ENCODE data around the gene TSPYL6.
"Not testable (repeated sequence)": the region's sequence is repeated elsewhere in the genome, so short reads cannot be mapped to it uniquely, and the experiment has no call there.

The TSPYL6 gene

DNA sequence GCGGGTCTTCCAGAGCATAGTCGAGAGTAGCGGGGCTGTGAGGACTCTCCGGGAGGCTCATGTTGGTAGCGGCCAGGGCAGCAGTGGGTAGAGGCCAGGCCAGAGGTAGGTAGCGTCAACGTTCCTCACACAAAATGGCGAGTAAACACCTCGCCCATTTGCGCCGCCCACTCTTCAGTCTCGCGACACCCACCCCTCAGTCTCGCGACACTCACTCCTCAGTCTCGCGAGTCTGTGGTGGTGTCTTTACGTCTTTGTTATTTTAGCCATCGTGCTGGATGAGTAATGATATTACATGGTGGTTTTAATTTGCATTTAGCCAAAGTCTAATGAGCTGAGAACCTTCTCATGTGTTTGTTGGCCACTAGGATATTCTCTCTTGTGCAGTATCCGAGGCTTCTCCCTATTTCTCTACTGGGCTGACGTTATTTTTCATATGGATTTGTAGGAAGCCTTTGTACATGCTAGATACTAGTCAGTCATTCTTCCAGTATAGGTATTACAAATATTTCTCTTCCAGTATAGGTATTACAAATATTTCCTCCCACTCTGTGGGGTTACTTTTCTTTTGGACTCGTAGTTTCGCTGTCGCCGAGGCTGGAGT is at the start of gene TSPYL6:
Gene TSPYL6, minus strand, starts transcription at position 139 of the 604 bp plus-strand sequence. Its CDS starts 78 bp downstream, at position 61.
- no peak for DNase-seq

- DNase-seq: no peak
Measured at GRCh38 chr2:54303631-54304030, 47.6 kb upstream of the TSPYL6 start.

GRCh38 chr2:54298514-54298913 is 42.5 kb upstream of the TSPYL6 start:
- DNase-seq: no peak

- DNase-seq: no peak
Measured at GRCh38 chr2:54295911-54296310, 39.9 kb upstream of the TSPYL6 start.

GRCh38 chr2:54294665-54295064 is 38.6 kb upstream of the TSPYL6 start:
- DNase-seq: not testable (repeated sequence)

- no peak for DNase-seq
Measured at GRCh38 chr2:54290356-54291025, 34.5 kb upstream of the TSPYL6 start.

- no peak for DNase-seq
Measured at GRCh38 chr2:54289917-54290316, 33.9 kb upstream of the TSPYL6 start.

DNA sequence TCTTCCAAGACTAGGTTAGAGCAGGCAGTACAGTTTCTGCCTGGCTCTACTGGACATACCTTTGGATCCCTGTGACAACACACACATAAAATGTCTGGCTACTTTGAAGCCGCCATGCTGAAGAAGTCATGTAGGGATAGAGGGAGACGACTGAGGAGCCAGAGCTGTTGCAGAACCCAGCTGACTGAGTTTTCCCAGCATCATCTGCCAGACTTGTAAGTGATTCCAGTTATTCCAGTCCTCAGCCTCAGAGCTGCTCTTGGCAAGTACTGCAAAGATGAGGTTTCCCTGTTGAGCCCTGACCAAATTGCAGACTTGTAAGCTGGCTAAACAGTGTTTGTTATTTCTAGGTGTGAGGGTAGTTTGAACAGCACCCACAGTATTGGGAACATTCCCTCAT is 31.5 kb upstream of the TSPYL6 start:
- no peak for DNase-seq

GRCh38 chr2:54285451-54285850 is 29.4 kb upstream of the TSPYL6 start:
- DNase-seq: no peak

- DNase-seq: no peak
Measured at GRCh38 chr2:54284826-54285225, 28.8 kb upstream of the TSPYL6 start.

DNA sequence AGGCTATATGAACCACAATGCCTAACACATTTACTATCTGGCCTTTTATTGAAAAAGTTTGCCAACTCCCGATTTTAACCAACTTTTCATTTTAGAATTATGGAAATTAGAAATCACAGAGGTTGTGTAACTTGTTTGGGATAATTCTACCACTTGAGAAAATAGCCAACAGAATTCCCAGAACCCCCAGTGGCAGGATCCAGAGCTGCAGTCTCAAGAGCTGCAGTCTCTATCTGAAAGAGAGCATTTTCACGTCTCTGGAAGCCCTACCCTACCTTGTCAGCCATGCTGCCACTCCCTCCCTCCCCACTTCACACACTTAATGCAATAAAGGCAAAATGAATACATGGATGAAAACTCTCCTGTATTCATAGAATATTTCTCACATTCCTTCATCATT is 23.4 kb upstream of the TSPYL6 start:
- no peak for DNase-seq

DNA sequence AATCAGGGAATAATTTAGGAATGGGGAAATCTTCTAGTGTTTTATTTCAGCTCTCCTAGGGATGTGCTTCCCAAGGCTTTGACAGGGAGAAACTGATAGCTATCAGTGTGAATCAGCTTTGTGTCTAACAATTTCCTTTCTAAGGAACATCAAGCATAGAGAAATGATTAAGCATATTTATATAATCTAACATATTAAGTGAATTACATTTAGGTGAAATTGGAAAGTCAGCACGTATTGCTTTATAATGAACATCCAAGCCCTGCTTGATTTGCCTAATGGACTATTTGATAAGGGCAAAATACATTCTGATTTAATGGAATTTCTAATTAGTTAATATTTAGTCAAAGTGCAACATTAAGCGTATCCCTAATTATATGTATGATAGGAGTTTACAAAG is 19.5 kb upstream of the TSPYL6 start:
- DNase-seq: no peak

DNA sequence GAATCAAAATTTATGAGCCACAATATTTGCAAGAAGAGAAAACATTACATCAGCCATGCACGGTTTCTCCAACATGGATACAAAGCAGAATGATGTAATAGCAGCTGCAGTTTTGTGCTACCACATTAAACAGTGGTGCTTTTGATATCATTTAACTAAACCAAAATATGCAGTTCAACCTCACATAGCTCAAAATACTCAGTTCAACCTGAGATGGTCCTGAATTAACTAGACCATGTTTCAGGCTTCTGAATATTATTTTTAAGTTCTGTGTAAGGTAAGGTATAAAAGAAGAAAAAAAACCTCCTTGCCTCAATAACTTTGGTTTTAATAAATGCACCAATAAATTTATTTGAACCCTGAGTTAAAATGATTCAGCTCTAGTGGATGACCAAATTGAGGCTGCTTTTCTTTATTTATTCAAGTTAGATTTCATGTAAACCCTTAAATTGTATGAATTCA is 18.8 kb upstream of the TSPYL6 start:
- no peak for DNase-seq

- no peak for DNase-seq
Measured at GRCh38 chr2:54271843-54272627, 16.0 kb upstream of the TSPYL6 start.

GRCh38 chr2:54271189-54271588 is 15.2 kb upstream of the TSPYL6 start:
- no peak for DNase-seq

DNA sequence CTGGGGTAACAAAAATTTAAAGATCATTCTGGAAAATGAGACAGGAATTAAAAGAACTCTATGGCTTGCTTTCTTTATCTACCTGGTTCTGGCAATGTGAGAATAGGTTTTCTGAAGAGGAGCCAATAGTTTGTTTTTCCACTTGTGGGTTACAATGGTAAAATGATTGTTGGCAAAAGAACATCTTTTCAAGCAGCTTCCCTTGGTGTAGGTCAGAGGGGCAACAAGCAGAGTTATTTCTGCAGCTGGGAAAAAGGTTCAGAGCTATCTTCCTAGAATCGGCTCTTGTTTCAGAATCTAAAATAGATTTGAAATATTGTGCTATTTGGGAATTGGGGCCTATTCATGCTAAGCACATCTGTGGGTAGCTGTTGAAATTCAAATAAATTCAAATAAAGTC is 11.5 kb upstream of the TSPYL6 start:
- no peak for DNase-seq

DNA sequence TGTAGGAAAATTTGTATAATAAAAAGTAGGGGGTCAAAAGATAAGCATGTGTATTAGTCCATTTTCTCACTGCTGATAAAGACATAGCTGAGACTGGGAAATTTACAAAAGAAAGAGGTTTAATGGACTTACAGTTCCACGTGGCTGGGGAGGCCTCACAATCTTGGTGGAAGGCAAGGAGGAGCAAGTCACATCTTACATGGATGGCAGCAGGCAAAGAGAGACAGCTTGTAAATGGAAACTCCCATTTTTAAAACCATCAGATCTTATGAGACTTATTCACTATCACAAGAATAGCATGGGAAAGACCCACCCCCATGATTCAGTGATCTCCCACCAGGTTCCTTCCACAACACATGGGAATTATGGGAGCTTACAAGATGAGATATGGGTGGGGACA is 9.1 kb upstream of the TSPYL6 start:
- DNase-seq: not testable (repeated sequence)

DNA sequence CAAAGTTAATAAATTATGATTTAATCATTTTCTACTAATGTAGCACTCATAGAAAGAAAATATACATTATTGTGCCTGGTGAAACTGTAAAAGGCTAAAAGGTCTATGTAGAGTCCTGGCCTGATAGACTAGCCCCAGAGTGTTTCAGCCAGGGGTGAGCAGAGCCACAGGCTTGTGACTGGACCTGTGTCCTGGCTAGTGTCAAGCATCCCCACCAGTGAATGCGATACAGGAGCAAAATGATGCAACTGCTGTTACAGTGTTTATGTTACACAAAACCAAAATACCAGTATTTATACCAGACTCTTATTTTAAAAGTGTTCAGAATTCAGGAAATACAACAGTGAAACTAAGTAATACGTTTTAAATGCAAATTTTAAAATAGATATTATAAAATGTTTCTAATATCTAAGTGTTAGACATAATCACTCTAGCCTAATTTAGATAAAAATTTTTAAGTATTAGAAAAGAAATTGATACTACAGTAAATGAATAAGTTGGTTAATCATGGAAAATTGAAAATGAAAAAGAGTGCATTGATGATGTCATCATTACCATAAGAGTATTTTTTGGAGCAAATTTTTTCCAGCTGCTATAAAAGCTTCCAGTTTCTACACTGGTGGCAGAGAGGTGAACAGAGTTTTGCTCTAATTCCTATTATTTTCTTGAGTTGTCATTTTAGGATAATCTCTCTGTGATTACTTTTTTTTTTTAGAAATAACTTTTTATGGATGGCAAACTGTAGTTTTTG is 6.2 kb upstream of the TSPYL6 start:
- DNase-seq: no peak

GRCh38 chr2:54261537-54261936 is 5.5 kb upstream of the TSPYL6 start:
- no peak for DNase-seq

- no peak for DNase-seq
Measured at GRCh38 chr2:54260241-54260595, 4.2 kb upstream of the TSPYL6 start.

- DNase-seq: no peak
Measured at GRCh38 chr2:54259413-54260240, 3.6 kb upstream of the TSPYL6 start.

DNA sequence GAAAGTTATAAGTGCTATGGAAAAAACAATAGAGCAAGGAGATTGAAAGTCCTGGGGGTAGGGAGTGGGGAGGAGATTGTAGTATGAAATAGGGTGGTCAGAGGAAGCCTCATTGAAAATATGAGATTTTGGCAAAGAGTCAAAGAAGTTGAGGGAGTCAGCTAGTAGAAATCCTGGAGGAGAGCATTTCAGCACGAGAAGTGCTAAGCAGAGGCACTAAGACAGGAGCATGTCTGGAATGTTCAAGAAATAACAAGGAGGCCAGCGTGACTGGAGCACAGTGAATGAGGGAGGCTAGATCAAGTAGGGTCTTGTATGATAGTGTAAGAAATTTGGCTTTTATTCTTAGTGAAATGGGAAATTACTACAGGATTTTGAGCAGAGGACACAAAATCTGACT is 2.1 kb upstream of the TSPYL6 start:
- no peak for DNase-seq
